Gastroesophageal sphincter (tissue), 3 donors: ENCODE results near the gene GLIPR1L2.

Experiments
- CTCF ChIP-seq, 4 experiments: fragments of 200-600 bp in 2 of 4; fragments of 450-650 bp in 2 of 4; sonication (generic) in 1 of 4; IDR thresholded peaks; one replicate each; pipeline ENCODE4 v1.5.1; 2017 to 2019; ENCODE audit warnings: antibody characterized with exemption in 4 of 4, mild to moderate bottlenecking in 2 of 4, moderate library complexity in 2 of 4
- EP300 ChIP-seq: sonication (generic); formaldehyde crosslinking; IDR thresholded peaks from one replicate; pipeline ENCODE4 v1.6.1; 2017; ENCODE audit warnings: antibody characterized with exemption, mild to moderate bottlenecking

- TF ChIP-seq CTCF (IDR thresholded peaks at IDR 0.05): no peak
- TF ChIP-seq EP300: no peak
These were observed 52.8 kb downstream of the GLIPR1L2 start for GRCh38 chr12:75443709-75444108.
